ENCODE measurements around the gene ZNF592. TPM values are rescaled to one million over a fixed set of nuclear protein-coding genes. Genes with fewer than 3 reads are reported as not detected.
A peak's percentile ranks its signal among the peaks of the same experiment; 100 is the strongest.
"Not testable (repeated sequence)": the region's sequence is repeated elsewhere in the genome, so short reads cannot be mapped to it uniquely, and the experiment has no call there.

The ZNF592 gene
- total RNA-seq, 4 donors from 2014 or later: 21.6 to 36.3 (median 32.6) TPM

GRCh38 chr15:84725001-84725491, 23.3 kb upstream of the ZNF592 start:
- Histone ChIP-seq H3K9me3 (no peaks in the 10 kb centered on the region), H3K4me1 (peaks cover 0 to 14% (median 7%) of the 10 kb centered on the region in 4 donors), H3K27me3 (no peaks in the 10 kb centered on the region), H3K4me3 (no peak overlapping the region), H3K27ac (peak overlapping the region in 3 of 4 donors; percentile 43 to 91 (median 69)), H3K36me3 (no peaks in the 10 kb centered on the region)
- TF ChIP-seq EP300 (IDR thresholded peaks at IDR 0.05) (peak in 1 of 2 donors; percentile 51), CTCF (IDR thresholded peaks at IDR 0.05) (no peak)
- 0 to 17% methylated on average over 1 of the region's 1 CpG for WGBS, 2 donors
- DNase-seq (ENCODE audit: low spot score in 2 of 2): no peak

GRCh38 chr15:84727429-84727828, 21.0 kb upstream of the ZNF592 start:
- Histone ChIP-seq H3K27me3 (no peaks in the 10 kb centered on the region), H3K27ac (no peak overlapping the region), H3K9me3 (no peaks in the 10 kb centered on the region), H3K4me3 (no peak overlapping the region), H3K4me1 (peaks cover 0 to 14% (median 7%) of the 10 kb centered on the region in 4 donors), H3K36me3 (no peaks in the 10 kb centered on the region)
- 92 to 96% methylated on average over 6 of the region's 6 CpGs for WGBS, 2 donors
- no peak for DNase-seq (ENCODE audit: low spot score in 2 of 2)
- TF ChIP-seq EP300 (IDR thresholded peaks at IDR 0.05) (no peak), POLR2A (IDR thresholded peaks at IDR 0.05) (no peak), CTCF (IDR thresholded peaks at IDR 0.05) (no peak)

GRCh38 chr15:84731774-84732173, 16.6 kb upstream of the ZNF592 start:
- no peak overlapping the region for H3K4me3 ChIP-seq
- H3K36me3 ChIP-seq: no peaks in the 10 kb centered on the region
- H3K9me3 ChIP-seq: no peaks in the 10 kb centered on the region
- no peak for DNase-seq (ENCODE audit: low spot score in 2 of 2)
- TF ChIP-seq CTCF (IDR thresholded peaks at IDR 0.05): no peak
- no peak for TF ChIP-seq POLR2A (IDR thresholded peaks at IDR 0.05)
- TF ChIP-seq EP300 (IDR thresholded peaks at IDR 0.05): no peak
- no peaks in the 10 kb centered on the region for H3K27me3 ChIP-seq
- no peak overlapping the region for H3K27ac ChIP-seq
- H3K4me1 ChIP-seq: peaks cover 0 to 17% (median 6%) of the 10 kb centered on the region in 4 donors

GRCh38 chr15:84734794-84735479, 13.5 kb upstream of the ZNF592 start:
- H3K9me3 ChIP-seq: no peaks in the 10 kb centered on the region
- no peak overlapping the region for H3K4me3 ChIP-seq
- peak overlapping the region in 2 of 4 donors; percentile 18 to 68 for H3K27ac ChIP-seq
- TF ChIP-seq CTCF (IDR thresholded peaks at IDR 0.05) (no peak), EP300 (IDR thresholded peaks at IDR 0.05) (peak in 1 of 2 donors; percentile 25), POLR2A (IDR thresholded peaks at IDR 0.05) (no peak)
- peak in 1 of 2 donors; percentile 33 for DNase-seq (ENCODE audit: low spot score in 2 of 2)
- peaks cover 0 to 17% (median 6%) of the 10 kb centered on the region in 4 donors for H3K4me1 ChIP-seq
- no peaks in the 10 kb centered on the region for H3K36me3 ChIP-seq
- no peaks in the 10 kb centered on the region for H3K27me3 ChIP-seq
- WGBS, 2 donors: 34 to 46% methylated on average over 7 of the region's 7 CpGs

- H3K4me3 ChIP-seq; H3K27me3 ChIP-seq; H3K36me3 ChIP-seq; H3K9me3 ChIP-seq; DNase-seq (ENCODE audit: low spot score in 2 of 2): not testable (repeated sequence)
- peaks cover 0 to 17% (median 8%) of the 10 kb centered on the region in 4 donors for H3K4me1 ChIP-seq
- 68 to 72% methylated on average over 9 of the region's 9 CpGs for WGBS, 2 donors
- peak overlapping the region in 2 of 4 donors; percentile 18 to 68 for H3K27ac ChIP-seq
These were observed 12.8 kb upstream of the ZNF592 start for GRCh38 chr15:84735480-84736061.

Data from tibial nerve (tissue), 4 donors.